GM19025 (cell line): Measurements from ENCODE around the gene GYG2.
"Not testable (repeated sequence)": the region's sequence is repeated elsewhere in the genome, so short reads cannot be mapped to it uniquely, and the experiment has no call there.

Experiments
- ATAC-seq: cut with Tn5 transposase; IDR thresholded peaks from one replicate; pipeline ENCODE4 v1.9.1; 2021; ENCODE audit warnings: mild to moderate bottlenecking, low read depth, moderate library complexity; ENCODE audit not compliant: unreplicated experiment

Gene GYG2

DNA sequence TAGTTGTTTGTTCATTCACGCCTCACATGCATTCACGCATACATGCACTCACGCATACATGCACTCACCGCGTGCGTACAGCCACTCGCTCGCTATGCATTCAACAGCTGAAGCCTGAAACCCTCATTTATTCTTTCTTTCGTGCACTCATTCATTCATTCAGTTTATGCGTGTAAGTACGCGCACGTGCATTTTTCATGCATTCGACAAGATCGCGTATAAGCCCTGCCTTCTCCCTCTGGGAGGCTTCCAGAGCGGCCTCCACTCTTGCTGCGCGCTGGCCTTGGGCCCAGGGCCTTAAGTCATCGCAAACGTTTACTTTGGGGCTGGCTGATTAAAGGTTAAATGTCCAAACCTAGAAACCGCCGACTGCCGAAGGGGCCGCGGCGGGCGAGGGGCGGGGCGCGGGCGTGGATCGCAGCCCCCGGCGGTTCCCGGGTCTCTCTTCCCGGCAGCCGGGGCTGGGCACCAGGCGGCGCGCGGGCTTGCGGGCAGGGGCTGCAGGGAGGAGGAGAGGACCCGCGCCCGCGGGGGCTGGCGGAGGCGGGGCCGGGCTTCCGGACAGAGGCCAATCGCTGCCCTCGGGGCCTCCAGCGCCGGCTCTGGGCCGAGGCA is at the start of gene GYG2:
GYG2 (plus strand) TSS at position 587 of the 615 bp plus-strand sequence. CDS start 1,259 bp downstream, outside the sequence.
- ATAC-seq, result no peak

DNA sequence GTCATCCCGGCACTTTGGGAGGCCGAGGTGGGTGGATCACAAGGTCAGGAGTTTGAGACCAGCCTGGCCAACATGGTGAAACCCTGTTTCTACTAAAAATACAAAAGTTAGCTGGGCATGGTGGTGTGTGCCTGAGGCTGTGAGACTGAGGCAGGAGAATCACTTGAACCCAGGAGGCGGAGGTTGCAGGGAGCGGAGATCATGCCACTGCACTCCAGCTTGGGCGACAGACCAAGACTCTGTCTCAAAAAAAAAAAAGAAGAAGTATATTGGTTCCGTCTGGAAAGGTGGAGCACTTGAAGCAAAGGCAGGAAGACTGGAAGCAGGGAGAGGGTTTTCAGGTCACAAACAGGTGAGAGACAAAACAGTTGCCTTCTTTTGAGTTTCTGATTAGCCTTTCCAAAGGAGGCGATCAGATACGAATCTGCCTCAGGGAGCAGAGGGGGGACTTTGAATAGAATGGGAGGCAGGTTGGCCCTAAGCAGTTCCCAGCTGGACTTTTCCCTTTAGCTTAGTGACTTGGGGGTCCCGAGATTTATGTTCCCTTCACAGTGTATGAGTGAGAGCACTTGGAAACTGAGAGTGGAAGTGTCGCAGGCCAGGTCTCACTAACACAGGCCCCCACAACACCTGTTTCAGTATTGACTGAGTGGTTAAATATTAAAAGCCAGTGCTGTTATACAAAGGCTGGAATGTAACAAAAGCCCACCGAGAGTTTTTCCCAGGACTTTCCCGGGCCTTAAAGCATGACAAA is 48.1 kb upstream of the GYG2 start:
- not testable (repeated sequence) for ATAC-seq

DNA sequence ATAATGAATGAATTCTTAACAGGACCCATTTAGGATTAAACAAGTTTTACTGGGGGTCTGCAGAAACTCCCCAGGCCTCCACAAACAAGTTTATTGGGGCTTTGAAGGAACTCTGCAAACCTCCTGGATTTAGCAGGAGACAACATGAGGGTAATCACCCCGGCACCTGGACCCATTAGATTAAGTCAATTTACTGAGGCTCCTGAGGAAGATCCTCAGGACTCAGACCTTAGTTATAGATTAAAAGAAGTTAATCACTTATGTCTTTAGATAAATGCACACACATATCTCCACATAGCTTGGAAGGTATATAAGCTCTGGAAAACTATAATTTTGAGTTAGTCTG is 47.5 kb upstream of the GYG2 start:
- ATAC-seq, result no peak

DNA sequence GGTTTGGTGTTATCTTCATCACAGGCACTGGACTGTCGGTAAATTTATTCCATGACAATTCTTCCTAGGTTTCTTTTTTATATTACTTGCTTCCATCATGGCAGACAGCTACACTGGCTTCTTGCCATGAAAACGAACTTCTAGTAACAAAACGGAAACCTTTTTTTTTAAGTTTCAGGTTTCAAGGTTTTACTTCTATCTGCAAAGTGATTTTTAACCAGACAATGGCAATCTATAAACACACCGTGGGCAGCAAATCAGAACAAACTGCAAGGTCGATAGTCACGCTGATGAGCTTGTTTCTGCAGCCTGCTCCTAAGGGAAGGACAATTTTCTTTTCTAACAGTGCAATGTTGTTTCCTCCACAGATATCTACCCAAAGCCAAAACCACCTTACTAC is 47.0 kb upstream of the GYG2 start:
- ATAC-seq, result no peak

DNA sequence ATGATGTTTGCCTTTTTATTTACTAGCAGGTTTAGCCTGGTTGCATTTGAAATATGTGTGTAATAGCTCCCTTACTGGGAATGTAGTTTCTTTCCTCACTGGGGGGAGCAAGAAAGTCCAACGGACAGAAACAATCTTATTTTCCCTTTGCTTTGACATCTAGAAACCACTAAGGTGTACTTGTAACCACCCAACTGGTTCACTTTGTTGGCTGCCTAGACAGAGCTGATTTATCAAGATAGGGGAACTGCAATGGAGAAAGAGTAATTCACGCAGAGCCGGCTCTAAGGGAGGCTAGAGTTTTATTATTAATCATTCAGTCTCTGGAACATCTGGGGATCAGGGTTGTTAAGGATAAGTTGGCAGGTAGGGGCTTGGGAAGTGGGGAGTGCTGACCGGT is 46.6 kb upstream of the GYG2 start:
- ATAC-seq, result no peak

DNA sequence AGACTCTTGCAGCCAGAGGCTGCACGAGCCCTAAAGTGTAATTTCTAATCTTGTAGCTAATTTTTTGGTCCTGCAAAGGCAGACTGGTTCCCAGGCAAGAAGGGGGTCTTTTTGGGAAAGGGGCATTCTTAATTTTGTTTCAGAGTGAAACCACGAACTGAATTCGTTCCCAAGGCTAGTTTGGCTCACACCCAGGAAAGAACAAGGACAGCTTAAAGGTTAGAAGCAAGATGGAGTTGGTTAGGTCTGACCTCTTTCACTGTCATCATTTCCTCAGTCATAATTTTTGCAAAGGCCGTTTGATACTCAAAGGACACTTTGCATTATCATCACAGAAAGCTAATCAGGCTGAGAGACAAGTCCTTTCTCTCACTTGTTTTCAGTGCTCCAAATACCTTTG is 46.0 kb upstream of the GYG2 start:
- no peak for ATAC-seq

DNA sequence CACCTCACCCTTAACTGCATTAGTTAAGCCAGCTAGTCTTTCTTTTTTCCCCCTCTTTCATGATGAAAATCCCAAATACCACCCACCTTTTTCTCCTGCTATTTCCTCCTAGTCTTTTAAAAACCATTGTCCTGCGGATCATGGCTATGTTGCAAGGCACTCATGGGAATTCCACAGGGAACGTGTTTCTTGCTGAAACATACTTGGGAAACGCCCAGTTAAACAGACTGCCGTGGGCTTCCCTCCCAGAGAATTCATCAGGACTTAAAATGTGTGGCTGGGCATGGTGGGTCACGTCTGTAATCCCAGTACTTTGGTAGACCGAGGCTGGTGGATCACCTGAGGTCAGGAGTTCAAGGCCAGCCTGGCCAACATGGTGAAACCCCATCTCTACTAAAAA is 44.7 kb upstream of the GYG2 start:
- no peak for ATAC-seq

DNA sequence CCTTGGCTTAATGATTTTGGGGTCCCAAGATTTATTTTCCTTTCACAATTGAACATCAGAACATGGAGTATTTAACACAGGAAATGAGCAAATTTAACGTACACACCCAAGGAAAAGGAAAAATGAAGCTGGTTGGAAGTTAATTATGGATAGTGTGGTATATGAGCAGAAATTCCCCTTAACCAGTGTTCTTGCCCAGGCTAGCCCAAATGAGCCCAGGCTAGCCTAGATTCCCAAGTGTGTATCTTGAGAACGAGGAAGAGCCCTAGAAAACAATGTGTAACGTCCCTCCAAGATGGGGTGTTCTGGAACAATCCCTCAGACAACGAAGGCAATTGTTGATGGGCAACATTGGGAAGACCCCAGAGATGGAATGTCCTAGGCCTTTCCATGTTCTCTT is 43.2 kb upstream of the GYG2 start:
- ATAC-seq, result no peak

DNA sequence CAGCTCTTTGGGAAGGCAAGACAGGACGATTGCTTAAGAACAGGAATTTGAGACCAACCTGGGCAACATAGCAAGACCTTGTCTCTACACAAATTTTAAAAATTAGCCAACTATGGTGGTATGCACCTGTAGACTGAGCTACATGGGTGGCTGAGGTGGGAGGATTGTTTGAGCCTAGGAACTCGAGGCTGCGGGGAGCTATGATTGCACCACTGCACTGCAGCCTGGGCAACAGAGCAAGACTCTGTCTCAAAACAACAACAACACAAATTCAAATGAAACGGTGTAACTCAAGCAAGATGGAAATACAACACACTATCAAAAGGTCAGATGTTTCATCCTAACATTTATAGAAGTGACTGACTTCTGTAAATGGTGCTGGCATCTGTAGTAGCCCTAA is 39.8 kb upstream of the GYG2 start:
- ATAC-seq, result no peak

DNA sequence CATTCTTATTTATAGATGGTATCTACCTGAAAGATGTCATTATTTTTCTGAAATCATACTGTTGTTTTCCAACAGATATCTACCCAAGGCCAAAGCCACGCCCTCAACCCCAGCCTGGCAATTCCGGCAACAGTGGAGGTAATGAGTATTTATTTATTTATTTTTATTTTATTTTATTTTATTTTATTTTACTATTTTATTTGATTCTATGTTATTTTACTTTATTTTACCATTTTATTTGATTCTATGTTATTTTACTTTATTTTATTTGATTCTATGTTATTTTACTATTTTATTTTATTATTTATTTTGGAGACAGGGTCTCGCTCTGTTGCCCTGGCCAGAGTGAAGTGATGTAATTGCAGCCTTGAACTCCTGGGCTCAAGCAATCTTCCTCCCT is 39.2 kb upstream of the GYG2 start:
- no peak for ATAC-seq

DNA sequence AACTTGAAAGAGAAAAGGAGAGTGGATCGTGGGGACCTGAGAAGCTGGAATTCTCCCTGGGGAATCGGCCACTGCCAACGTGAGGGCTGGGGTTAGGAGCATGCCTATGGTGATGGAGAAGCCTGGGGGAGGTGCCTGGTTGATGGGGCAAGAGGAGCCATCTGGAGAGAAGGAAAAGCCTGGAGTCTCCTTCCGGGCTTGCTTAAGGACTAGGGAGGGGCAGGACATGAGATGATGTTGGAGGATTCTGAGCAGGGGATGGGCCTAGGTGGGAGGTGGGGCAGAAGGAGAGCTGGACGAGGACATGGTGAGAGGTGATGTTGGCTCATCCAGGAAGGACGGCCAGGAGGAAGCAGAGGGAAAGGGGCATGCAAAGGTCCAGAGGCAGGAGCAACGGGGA is 35.0 kb upstream of the GYG2 start:
- no peak for ATAC-seq

DNA sequence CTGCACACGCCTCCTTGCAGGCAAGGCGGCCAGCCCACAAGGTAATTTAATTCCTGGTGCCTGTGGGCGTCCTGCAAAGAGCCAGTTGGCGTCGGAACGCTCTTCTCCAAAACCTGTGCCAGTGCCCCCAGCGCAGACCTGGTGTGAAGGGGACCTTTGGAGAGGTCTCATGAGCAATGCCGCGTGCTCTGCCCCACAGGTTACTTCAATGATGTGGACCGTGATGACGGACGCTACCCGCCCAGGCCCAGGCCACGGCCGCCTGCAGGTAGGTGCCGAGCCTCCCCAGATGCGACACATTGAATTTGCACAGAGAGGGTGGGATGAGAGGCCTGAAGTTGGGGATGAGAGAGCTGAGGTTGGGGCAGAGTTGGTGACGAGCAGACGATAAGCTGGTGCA is 34.4 kb upstream of the GYG2 start:
- no peak for ATAC-seq

DNA sequence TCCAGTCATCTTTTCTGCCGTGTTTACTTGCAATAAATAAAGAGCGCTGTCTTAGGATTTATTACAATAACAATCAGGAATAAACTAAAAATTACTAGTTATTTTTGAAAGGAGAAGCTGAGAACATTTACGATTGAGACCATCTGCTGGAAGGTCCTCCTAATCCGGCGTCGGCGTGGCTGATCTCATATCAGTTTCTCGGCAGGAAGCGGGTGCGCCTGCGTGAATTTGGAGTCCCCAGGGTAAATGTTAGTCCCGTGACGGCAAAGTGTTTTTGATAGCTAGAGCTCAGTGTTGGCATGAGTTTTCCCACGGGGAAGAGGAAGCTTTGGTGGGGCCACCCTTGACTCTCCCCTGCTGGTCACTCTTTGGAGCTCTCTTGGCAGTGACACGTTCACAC is 31.9 kb upstream of the GYG2 start:
- ATAC-seq, result not testable (repeated sequence)

DNA sequence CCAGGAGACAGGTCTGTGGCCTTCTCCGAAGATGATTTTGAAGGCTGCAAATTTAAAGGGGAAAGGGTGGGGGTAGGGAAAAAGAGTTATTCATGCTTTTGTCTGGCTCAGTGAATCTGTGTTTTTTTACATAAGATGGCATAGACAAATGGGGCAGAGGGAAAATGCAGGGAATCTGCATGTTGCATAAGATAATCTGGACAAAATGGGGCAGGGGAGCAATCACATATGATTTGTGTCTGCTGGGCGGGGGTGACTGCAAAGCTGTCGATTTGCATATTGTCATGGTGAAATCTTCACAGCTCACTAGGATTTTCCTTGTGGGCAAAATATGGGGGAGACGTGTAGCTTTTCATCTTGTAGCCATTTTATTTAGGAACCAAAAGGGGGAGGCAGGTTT is 29.4 kb upstream of the GYG2 start:
- no peak for ATAC-seq

DNA sequence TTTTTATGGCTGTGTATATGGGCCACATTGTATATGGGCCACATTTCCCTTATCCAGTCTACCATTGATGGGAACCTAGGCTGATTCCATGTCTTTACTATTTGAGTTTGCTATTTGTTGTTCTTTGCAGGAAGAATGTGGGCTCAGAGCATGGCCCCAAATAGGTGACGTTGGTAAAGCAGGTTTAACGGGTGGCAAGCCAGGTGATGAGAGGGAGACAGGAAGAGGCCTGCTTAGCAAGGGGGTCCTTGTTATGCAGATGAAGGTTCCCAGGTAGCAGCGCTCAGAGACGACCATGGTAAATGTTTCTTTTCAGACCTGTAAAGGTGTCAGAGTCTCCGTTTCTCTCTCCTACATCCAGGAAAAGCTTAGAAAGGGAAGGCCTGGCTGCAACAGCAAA is 28.8 kb upstream of the GYG2 start:
- not testable (repeated sequence) for ATAC-seq

DNA sequence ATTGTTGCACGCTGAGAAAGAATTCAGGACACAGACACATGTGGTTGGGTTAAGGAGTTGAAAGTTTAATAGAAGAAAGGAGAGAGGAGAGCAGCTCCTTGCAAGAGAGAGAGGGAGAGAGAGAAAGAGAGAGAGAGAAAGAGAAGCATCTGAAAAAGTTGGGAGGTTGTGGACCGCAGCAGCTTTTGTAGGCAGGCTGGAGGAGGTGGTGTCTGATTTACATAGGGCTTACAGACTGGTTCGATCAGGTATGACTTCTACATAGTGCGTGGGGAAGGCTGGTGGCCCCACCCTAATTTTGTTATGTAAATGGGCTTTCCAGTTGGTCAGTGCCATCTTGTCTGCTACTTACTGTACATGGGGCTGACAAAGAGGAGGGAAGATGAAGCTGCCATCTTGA is 27.5 kb upstream of the GYG2 start:
- ATAC-seq, result no peak

DNA sequence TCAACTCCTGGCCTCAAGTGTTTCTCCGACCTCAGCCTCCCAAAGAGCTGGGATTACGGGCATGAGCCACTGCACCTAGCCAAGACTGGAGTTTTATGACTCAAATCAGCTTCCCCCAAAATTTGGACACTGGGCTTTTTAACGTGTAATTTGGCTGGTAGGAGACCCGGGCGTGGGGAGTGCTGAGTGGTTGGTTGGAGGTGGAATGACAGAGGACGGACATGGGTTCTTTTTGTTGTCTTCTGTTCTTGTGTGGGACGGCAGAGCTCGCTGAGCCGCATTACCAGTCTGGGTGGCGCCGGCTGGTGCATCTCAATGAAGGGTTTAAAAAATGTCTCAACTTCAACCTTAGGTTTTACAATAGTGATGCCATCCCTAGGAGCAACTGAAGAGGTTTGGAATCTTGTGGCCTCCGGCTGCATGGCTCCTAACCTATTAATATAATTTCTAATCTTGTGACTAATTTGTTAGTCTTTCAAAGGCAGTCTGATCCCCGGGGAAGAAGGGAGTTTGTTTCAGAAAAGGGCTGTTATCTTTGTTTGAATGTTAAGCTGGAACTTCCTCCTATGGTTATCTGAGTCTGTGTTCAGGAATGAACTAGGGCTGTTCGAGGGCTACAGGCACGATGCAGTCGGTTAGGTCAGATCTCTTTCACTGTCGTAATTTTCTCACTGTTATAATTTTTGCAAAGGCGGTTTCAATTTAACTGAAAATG is 26.2 kb upstream of the GYG2 start:
- not testable (repeated sequence) for ATAC-seq

DNA sequence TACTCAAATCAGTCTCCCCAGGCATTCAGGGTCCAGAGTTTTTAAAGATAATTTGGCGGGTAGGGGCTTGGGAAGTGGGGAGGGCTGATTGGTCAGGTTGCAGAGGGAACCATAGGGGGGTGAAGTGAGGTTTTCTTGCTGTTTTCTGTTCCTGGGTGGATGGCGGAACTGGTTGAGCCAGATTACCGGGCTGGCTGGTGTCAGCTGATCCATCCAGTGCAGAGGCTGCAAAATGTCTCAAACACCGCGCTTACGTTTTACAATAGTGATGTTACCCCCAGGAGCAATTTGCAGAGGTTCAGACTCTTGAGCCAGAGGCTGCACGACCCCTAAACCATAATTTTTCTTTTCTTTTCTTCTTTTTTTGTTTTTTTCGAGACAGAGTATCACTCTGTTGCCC is 25.2 kb upstream of the GYG2 start:
- ATAC-seq, result not testable (repeated sequence)

DNA sequence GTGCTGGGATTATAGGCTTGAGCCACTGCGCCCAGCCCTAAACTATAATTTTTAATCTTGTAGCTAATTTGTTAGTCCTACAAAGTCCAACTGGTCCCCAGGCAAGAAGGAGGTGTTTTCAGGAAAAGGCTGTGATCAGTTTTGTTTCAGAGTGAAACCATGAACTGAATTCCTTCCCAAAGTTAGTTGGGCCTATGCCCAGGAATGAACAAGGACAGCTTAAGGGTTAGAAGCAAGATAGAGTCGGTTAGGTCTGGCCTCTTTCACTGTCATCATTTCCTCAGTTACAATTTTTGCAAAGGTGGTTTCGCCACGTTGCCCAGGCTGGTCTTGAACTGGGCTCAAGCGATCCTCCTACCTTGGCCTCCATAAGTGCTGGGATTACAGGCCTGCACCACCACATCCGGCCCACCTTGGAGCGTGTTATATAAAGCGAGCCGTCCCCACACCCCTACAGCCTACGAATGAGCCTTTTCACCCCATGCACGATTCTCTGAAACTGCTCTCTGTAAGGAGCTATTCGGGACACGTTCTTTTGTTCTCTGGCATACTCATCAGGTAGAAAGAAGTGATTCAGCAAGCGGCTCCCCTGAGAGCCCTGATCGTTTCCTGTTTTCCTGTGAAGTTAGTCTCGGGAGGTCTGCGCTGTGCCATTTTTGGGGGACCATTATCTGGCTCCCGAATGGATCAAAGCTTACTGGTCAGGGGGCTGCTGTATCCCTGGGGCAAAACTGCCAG is 24.5 kb upstream of the GYG2 start:
- not testable (repeated sequence) for ATAC-seq

DNA sequence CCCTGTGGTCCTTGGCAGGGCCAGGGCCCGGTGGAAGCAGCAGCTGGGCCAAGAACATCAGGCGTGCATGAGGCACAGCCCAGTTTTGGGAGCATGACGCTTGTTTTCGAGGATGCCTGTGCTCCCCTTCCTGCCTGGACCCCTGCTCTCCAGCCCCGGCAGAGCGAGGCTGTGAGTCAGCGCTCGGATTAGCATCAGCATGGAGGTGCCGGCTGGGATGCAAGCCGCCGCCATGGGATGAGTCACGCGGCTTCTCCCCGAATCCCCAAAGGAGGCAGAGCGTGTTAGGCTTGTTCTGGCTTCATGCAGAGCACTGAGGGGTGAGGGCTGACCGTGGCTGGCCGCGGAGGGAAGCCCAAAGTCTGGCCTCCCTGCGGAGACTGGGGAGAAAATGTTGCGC is 23.9 kb upstream of the GYG2 start:
- not testable (repeated sequence) for ATAC-seq

DNA sequence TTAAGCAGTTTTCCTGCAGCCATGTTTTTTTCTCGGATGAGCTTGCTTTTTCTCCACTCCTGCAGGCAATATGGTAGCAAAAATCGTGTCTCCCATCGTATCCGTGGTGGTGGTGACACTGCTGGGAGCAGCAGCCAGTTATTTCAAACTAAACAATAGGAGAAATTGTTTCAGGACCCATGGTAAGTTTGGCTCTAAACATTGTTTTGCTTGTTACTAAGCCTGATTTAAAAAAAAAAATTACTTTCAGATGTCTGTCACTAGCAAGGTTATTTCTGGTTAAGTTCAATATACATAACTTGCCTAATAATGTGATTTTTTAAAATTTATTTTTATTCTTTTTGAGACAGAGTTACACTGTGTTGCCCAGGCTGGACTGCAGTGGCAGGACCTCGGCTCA is 17.5 kb upstream of the GYG2 start:
- no peak for ATAC-seq
